H54 (cell line): ENCODE data around the gene NISCH.

Experiments
- DNase-seq: peaks from one replicate; pipeline ENCODE4 v3.0.0; 2011; ENCODE audit warnings: low spot score, mixed read lengths; ENCODE audit not compliant: insufficient read length
- FAIRE-seq: peaks from 3 replicates; lab custom pipeline; 2011; peaks lifted over from hg19 to GRCh38; lab: Jason Lieb, UNC
- POLR2A ChIP-seq: IDR thresholded peaks from 2 replicates; pipeline ENCODE4 v1.6.1; 2011; ENCODE audit warnings: low read depth, mild to moderate bottlenecking, low read length

The NISCH gene

GRCh38 chr3:52431459-52432223 is 23.8 kb upstream of the NISCH start:
- DNase-seq (no peak), FAIRE-seq (no peak)
- TF ChIP-seq POLR2A = no peak

- DNase-seq = no peak
- FAIRE-seq = no peak
- TF ChIP-seq POLR2A = no peak
Measured at GRCh38 chr3:52432225-52432624, 23.2 kb upstream of the NISCH start.

GRCh38 chr3:52432691-52433141 is 22.7 kb upstream of the NISCH start:
- DNase-seq = no peak
- no peak for FAIRE-seq
- TF ChIP-seq POLR2A = no peak

GRCh38 chr3:52433328-52433995 is 21.9 kb upstream of the NISCH start:
- FAIRE-seq = no peak
- no peak for DNase-seq
- TF ChIP-seq POLR2A = no peak

- DNase-seq (no peak), FAIRE-seq (no peak)
- TF ChIP-seq POLR2A = no peak
Measured at GRCh38 chr3:52433996-52434479, 21.4 kb upstream of the NISCH start.

GRCh38 chr3:52434491-52435115 is 20.8 kb upstream of the NISCH start:
- TF ChIP-seq POLR2A = no peak
- DNase-seq (no peak), FAIRE-seq (no peak)

GRCh38 chr3:52435246-52436101 is 19.9 kb upstream of the NISCH start:
- FAIRE-seq (no peak), DNase-seq (no peak)
- no peak for TF ChIP-seq POLR2A

GRCh38 chr3:52436500-52437149 is 18.8 kb upstream of the NISCH start:
- FAIRE-seq = no peak
- no peak for DNase-seq
- TF ChIP-seq POLR2A = no peak

- FAIRE-seq = no peak
- DNase-seq = no peak
- no peak for TF ChIP-seq POLR2A
Measured at GRCh38 chr3:52437326-52438103, 17.9 kb upstream of the NISCH start.

- no peak for FAIRE-seq
- no peak for TF ChIP-seq POLR2A
- DNase-seq = no peak
Measured at GRCh38 chr3:52438104-52438376, 17.4 kb upstream of the NISCH start.

- FAIRE-seq (no peak), DNase-seq (no peak)
- TF ChIP-seq POLR2A = no peak
Measured at GRCh38 chr3:52438579-52439425, 16.6 kb upstream of the NISCH start.
